IPS-NIHi7 (cell line): Measurements from ENCODE around the gene GJB5.
"Not testable (repeated sequence)": the region's sequence is repeated elsewhere in the genome, so short reads cannot be mapped to it uniquely, and the experiment has no call there.

Source experiments
- DNase-seq: peaks from one replicate; pipeline ENCODE4 v3.0.0; 2012; ENCODE audit warnings: mixed read lengths; ENCODE audit errors: extremely low spot score

The GJB5 gene

GRCh38 chr1:34745666-34746065 is 9.2 kb upstream of the GJB5 start:
- no peak for DNase-seq

DNA sequence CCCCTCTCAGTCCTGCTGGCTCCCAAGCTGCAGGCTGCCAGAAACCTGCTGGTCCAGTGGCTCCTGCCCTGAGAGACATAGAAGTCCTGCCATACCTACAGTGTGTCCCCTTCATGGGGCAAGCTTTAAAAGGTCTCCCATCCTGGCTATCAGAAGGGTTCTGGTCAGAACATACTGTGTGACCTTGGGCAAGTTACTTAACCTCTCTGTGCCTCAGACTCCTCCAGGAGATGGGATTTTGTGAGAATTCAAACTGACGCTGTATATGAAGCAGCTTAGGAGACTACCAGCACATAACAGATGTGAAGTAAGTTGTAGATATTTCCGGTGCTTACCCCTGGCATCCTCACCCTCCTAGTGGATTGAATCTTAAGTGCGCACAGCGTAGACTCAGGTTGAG is 8.7 kb upstream of the GJB5 start:
- no peak for DNase-seq

GRCh38 chr1:34746785-34747637 is 7.8 kb upstream of the GJB5 start:
- no peak for DNase-seq

GRCh38 chr1:34747638-34747941 is 7.3 kb upstream of the GJB5 start:
- DNase-seq: no peak

DNA sequence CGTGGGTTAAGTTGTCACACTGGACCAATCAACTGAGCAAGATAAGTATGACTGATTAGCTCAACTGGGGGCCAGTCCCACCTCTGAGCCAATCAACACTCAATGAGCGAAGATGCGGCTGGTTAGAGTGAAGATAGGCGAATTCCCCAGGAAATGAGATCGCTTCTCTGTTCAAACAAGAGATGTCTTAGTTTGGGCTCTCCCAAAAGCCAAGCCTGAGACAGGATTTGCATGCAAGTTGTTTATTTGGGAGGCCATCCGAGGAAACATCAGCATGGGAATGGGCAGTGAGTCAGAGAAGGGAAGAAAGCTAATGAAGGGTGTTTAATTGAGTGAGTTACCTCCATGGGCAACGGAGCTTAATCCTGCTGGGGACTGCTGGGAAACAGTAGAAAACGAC is 4.9 kb upstream of the GJB5 start:
- DNase-seq: peak; percentile 64

GRCh38 chr1:34750610-34751009 is 4.2 kb upstream of the GJB5 start:
- no peak for DNase-seq

- no peak for DNase-seq
Measured at GRCh38 chr1:34753163-34753562, 1.7 kb upstream of the GJB5 start.

GRCh38 chr1:34755961-34756360 is 1.1 kb downstream of the GJB5 start:
- DNase-seq: no peak

GRCh38 chr1:34757386-34757785 is 2.5 kb downstream of the GJB5 start:
- DNase-seq: no peak

GRCh38 chr1:34758751-34759150 is 3.9 kb downstream of the GJB5 start:
- no peak for DNase-seq

- peak; percentile 68 for DNase-seq
Measured at GRCh38 chr1:34759503-34760357, 4.9 kb downstream of the GJB5 start, which contains the start of gene GJB4. TSS of gene GJB4 (plus strand) at chr1:34759740. CDS start at chr1:34761255, 1,515 bp downstream.

DNA sequence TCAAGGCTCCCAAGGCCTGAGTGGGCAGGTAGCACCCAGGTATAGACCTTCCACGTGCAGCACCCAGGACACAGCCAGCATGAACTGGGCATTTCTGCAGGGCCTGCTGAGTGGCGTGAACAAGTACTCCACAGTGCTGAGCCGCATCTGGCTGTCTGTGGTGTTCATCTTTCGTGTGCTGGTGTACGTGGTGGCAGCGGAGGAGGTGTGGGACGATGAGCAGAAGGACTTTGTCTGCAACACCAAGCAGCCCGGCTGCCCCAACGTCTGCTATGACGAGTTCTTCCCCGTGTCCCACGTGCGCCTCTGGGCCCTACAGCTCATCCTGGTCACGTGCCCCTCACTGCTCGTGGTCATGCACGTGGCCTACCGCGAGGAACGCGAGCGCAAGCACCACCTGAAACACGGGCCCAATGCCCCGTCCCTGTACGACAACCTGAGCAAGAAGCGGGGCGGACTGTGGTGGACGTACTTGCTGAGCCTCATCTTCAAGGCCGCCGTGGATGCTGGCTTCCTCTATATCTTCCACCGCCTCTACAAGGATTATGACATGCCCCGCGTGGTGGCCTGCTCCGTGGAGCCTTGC is 6.4 kb downstream of the GJB5 start:
- no peak for DNase-seq

GRCh38 chr1:34761776-34762307 is 7.0 kb downstream of the GJB5 start:
- no peak for DNase-seq

DNA sequence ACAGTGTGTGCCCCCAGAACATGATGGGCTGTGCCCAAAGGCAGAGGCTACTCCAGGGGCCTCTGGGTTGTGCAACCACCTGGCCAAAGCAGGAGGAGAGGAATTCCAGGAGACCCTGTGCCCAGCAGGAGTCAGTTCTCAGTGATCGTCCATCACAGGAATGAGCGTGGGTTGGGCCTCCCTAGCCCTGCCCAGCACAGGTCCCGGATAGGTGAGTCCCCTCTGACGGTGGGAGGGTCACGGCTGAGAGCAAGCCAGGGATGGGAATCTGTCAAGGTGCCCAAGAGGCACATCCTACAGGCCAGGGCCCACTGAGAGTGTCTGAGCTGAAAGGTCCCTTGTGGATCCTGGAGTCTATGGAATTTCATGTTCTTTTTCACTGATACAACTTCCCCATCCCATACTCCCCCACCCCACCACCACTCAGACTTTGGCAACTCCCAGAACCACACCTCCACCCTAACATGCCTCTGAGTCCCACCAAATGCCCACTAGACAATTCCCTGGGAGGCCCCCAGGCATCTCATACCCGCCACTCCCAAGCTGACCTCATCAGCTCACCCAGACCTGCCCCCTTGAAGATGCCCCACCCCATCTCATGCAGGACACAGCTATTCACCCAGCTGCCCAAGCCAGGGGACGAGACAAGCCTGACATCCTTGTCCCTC is 7.8 kb downstream of the GJB5 start:
- no peak for DNase-seq

DNA sequence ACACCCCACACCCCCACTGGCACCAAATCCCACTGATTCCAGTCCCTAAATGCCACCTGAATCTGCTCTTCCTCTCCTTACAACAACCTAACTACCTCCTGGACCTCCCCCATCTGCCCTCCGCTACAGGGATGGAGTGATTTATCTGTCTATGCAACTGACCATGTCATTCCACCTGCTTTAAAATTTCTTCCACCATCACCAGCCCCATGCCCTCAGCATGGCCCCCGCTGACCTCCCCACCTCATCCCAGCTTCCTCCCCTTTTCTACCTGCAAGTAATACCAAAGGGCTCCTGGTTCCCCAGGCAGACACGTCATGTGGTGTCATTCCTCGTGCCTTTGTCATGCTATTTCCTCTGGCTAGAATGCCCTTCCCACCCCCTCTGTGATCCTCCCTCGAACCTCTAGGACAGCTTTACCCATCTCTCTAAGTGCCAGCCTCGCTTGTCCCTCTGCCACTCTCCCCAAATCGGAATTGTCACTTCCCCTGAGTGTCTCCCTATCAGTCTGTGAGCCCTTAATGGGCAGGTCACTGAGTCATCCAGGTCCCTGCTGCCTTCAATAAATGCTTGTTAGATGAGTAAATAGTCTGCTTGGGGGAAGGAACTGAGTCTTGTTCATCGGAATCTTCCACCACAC is 8.4 kb downstream of the GJB5 start:
- DNase-seq: peak; percentile 62

DNA sequence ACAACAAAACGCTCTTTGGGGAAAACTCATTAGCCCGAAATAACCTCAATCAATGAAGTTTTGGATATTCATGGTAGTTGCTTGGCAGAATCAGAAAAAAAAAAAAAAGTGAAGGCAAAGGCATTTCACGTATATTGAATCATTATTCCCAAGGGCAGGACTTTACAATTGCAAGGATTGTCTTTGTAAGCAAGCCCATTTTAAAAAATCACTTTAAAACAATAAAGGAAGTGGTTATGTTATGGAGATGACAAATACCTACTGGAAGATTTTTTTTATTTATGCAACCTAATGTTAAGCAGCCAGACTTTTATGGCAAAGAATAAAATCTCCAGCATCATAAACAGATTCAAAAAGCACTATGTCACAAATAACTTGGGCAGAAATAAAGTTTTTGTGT is 14.0 kb downstream of the GJB5 start:
- DNase-seq: no peak

DNA sequence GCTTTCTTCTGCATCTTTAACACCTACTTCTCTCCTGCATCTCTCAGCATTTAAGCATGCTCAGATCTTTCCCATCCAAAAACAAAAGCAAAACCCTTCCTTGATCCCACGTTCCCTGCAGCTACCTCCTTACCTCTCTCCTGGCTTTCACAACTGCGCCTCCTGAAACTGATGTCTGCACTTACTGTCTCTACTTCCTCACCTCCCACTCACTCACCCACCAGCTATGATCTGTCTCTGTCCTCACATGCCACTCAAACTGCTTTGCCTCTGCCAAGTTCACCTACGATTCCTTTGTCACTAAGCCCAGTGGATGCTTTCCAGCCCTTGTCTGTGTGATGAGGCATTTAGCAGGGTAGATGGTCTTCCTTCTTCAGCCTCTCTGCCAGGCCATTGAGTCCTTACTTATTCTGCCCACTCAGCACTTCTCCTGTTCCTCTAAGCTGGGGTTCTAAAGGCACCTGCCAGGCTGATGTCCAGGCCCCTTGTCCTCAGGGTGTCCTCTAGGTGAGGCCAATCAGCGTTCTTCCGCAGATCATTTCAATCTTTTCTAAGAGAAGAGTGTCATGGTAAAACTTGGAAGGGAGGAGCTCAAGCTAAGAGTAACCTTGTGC is 16.2 kb downstream of the GJB5 start:
- DNase-seq: no peak

- no peak for DNase-seq
Measured at GRCh38 chr1:34771573-34772371, 16.9 kb downstream of the GJB5 start.

DNA sequence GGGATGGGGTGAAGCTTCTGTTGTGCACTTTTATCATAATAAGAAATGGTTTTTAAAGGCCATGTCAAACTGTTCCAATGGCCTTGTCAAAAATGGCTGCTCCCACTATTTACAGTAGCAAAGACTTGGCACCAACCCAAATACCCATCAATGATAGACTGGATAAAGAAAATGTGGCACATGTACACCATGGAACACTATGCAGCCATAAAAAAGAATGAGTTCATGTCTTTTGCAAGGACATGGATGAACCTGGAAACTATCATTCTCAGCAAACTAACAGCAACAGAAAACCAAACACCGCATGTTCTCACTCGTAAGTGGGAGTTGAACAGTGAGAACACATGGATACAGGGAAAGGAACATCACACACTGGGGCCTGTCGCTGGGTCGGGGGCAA is 18.3 kb downstream of the GJB5 start:
- DNase-seq: not testable (repeated sequence)

DNA sequence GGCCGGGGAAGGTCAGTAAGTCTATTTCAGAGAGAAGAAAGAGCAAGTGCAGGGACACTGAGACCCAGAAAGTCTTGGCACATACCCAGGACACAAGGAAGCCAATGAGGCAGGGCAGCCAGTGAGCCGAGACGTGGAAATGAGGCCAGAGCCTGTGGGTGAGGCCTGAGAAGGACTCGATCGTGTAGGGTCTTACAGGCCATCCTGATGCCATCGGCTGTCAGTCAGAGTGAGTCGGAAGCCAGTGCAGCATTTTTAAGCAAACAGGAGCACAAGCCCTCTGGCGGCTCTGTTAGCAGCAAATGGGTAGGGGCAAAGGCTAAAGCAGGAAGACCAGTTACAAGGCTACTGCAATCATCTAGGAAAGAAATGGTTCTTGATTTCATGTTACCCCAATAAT is 20.1 kb downstream of the GJB5 start:
- DNase-seq: no peak
